GM19025 (cell line): ENCODE measurements around the gene LMX1A.

Source experiments
- ATAC-seq: cut with Tn5 transposase; IDR thresholded peaks from one replicate; pipeline ENCODE4 v1.9.1; 2021; ENCODE audit warnings: mild to moderate bottlenecking, low read depth, moderate library complexity; ENCODE audit not compliant: unreplicated experiment

LMX1A gene

DNA sequence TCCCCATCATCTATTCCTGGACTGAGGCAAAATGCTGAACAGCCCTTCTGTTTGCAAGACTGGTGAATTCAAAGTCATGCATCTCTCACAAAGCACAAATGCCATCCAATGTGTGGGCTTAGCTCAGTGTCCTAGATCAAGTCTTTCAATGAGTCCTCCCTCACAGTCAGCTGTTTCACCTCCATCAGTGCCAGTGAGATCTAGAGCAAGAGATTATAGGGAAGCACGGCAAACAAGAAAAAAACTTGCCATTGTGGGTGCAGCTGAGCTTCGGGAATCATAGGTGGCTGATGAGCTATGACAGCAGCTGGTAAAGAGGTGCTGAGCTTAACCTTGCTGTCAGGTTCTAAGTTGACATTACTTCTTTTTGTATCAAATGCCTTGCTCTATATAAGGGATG lies 130.2 kb downstream of the LMX1A start:
- ATAC-seq, result no peak

DNA sequence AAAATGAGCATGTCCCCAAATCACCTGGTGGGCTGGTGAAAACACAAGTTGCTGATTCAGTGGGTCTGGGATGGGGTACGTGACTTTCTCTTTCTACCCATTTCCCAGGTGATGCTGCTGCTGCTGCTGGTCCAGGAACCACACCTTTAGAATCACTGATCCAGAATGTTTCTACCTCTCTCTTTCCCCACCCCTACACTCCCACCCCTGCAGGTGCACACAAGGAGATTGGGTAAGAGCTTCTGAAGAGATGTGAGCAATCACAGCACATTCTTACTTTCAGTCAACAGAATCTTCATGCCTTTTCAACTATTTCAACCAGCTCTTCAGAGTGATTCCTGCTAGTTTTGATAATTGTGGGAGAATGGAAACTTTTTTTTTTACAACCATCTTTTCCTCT lies 130.9 kb downstream of the LMX1A start:
- ATAC-seq, result no peak

DNA sequence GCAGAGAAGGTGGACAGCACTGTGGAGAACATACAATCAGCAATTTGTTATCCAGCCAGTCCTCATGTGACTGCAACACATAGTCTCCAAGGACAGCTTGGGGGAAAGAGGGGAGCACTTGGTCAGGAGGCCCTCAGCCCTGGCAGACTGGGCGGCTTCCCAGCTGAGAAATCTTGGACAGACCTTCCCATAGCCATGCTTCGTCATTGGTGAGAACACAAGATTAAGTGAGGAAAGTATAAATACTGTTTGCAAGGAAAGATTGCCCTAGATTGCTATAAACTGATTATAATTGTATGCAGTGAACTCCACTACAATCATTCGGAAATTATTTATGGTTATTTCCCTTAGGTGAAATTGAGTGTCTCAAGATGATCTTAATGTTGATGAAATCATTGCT lies 131.5 kb downstream of the LMX1A start:
- ATAC-seq, result no peak

DNA sequence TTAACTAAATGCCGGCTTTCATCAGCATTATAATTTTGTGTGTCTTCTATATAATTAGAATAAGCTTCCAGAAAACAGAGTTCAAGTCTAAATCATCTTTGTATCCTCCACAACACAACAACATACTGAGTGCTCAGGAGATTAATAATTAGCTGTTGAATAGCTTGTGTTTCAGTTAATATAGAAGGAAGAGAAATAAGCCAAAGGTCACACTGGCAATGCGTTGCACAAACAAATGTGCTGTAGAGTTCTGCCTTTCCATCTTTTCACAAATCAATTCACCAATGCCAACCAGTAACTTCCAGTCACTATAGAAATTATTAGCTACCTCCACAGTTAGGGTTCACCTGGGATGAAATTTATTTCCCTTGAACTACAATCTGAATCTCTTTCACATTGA lies 132.0 kb downstream of the LMX1A start:
- no peak for ATAC-seq

DNA sequence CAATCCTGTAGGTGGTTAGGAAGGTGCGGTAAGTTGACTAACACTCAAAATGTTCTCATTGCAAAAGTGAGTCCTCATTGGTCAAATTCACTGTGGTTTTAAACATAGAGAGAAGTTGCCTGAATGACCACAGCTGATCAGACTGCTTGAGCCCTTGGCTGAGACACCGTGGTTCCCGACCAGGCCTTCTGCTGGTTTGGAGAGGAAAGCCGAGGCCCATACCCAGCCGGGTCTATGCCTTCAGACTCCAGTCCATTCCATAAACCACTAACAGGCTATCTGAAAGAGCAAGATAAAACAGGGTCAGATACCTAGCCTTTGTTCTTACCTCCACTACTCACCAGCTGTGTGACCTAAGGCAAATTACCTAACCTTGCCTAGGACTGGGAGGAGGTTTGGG lies 133.9 kb downstream of the LMX1A start:
- no peak for ATAC-seq

DNA sequence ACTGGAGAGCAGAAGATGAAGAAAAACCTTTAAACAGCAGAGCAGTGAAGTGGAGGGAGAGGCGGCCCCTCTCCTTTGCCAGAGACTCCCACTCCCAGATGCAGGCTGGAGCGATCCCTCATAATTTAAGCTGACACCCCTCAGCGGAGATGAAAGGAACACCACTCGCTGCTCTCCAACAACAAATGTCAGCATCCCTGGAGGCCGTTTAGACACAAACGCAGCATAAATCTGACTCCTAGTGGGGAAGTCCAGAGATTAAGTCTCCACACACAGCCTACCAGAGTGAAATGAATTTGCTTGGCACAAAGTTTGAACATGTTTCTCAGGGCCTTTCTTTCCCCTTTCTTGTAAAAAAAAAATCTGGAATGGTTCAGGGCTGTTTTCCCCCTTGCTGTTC lies 137.8 kb downstream of the LMX1A start:
- no peak for ATAC-seq

DNA sequence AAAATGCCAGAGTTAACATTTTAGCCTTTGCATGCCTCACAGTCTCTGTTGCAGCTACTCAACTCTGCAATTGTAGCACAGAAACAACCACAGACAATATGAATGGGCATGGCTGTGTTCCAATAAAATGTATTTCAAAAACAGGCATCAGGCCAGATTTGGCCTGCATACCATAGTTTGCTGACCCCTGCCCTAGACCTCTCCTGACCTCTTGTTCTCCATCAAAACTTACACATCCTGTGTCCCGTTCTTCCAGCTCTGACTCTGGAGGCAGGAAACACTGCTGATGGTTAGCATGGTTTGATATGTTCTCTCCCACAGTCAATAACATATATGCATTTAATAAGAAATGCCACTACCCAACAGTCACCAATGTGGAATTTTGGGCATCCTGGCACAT lies 138.6 kb downstream of the LMX1A start:
- no peak for ATAC-seq

DNA sequence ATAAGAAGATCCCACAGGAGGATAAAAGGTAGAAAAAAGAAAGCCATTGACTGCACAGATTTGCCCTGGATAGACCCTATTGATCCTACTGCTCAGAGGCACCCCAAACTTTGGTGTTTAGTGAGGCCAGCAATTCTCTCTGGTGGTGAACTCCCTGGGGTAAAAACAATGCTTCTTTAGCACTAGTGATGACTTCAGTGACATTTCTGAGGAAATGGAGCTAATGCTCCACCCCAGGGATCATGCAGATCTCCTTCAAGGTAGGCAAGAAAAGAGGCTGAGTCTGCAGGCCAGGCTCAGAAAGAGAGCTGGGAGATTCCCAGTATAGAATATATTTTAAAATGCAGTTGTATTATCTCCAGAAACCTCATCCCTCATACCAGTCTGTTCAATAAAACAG lies 140.3 kb downstream of the LMX1A start:
- no peak for ATAC-seq

DNA sequence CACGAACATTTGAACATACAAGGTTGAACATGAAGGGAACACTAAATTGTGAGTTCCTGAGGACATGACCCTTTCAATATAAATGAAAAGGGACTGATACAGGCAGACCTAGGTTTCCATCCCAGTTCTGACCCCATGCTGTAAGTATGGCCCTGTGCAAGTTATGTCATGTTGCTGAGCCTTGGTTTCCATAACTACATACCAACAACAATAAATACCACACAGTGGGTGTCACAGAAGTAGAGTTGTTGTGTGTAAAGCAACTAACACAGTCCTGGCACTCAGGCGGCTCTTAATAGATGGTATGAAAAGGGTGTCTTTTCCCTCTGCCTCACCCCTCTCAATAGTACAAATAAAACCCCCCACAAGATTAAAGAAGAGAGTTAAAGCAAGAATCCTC lies 140.8 kb downstream of the LMX1A start:
- no peak for ATAC-seq

DNA sequence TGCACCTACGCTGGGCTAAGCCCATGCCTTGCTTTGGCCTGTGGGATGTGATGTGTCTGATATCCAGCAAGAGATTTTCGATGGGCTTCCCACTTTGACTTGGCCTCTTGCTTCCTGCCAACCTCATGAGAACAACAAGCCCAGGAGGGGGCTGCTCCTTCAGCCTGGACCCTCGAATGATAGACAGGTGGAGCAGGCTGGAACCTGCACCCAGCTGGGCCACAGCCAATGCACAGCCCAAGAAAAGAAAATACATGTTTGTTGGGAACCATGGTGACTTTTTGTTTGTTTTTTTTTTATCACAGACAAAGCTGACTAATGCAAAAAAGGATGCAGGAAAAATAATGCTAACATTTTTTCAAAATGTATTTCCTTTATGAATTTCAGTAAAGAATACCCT lies 144.3 kb downstream of the LMX1A start:
- no peak for ATAC-seq

DNA sequence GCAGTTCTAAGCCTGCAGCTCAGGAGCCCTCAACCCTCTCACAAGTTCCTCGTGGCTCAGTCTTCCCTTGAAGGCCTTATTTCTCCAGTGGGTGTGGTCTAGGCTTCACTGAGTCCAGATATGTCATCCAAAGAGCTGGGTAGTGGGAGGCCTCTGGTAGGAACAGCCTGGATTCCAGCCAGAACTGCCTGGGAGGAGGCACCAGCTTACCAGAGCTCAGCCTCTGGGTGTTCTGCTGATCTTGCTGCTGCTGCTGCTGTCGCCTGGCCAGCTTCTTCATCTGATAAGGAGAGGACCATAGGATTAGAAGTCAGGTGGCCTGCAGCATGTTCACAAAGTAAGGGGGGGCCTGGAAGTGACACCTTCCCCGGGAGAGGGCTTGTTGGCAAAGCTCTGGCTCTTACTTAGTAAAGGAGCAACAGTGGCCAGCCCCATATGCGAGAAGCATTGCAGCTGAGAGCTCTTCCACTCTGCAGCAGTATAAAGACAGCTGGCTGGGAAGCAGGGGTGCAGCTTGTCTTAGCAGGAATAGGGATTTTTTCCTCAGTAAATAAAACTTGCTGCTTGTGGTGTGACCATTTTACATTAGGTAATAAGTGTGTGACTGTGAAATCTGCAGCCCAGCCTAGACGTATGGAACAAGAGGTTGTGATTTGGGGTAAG lies 148.5 kb downstream of the LMX1A start:
- ATAC-seq, result no peak

DNA sequence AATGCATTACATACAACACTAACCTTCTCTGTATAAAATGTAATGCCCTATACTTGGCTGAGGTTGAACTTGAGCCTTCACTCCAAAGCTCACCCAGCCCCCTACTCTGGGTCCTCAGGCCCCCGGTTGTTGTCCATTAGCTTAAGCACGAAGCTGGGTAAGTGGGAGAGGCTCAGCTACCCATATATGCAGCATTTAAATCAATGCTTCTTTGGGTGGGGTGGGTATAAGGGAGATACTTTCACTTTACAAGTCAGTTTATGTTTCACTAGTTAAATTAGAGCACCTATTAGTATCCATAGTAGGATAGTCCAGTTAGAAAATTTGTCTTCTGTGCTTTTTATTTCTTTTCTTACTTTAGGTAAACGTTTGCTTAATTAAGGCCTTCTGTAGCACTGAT lies 151.4 kb downstream of the LMX1A start:
- ATAC-seq, result no peak

DNA sequence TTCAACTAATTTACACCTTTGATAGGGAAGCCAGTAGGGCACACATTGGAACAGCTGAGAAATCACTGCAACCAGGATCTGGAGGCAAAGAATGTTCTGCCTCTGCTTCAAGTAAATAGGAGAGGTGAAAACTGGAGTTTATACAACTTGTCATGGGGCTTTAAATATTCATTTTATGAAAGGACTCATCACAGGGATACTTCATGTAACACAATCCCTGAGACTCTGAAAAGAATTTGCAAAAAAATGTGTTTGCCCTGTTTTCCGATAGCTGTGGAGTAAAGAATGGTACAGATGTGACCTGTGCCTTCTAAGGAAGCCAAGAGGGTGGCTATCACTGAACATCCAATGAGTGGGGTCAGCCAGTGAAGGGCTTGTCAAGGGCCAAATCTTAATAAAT lies 152.0 kb downstream of the LMX1A start:
- no peak for ATAC-seq

DNA sequence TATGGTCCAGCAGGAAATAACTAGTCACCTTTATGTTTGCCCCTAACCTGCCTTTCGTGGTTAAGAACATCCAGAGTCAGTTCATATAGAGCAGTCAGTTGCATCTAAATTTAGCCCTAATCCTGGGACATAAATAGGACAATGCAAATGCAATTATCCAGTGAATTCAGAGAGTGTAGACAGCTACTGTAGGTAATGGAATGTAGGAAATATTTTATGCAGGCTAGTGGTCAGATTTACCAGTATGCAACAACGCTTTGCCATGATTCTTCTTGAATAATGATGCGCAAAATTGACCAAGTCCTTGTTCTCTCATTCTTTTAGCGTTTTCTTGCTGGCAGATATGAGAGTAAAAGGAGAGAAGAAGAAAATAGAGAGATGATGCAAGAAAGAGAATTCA lies 165.4 kb downstream of the LMX1A start:
- no peak for ATAC-seq

DNA sequence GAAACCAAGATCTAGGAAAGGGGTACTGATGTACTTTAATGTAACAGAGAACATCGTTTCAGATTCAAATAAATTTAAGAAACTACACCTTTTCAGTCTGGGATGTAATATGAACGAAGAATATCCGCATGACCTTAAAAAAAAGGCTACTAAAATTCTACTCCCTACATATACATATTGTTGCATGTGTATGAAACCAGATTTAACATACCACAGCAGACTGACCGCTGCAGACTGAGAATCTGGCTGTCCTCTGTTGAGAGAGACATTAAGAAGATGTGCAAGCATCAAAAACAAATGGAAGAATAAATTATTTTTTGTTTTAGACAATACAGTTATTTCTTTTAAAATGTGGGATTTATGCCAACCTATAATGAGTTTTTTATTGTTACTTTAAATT lies 166.6 kb downstream of the LMX1A start:
- ATAC-seq, result no peak

DNA sequence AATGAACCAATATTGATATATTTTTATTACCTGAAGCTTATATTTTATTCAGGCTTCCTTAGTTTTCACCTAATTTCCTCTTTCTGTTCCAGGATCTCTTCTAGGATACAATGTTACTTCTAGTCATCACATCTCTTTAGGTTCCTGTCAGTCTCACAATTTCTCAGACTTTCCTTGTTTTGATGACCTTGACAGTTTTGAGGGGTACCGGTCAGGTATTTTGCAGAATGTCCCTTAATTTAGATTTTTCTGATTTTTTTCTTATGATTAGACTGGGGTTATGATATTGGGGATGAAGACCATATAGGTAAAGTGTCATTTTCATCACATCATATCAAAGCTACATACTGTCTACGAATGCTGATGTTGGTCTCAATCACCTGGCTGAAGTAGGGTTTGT lies 167.5 kb downstream of the LMX1A start:
- no peak for ATAC-seq

DNA sequence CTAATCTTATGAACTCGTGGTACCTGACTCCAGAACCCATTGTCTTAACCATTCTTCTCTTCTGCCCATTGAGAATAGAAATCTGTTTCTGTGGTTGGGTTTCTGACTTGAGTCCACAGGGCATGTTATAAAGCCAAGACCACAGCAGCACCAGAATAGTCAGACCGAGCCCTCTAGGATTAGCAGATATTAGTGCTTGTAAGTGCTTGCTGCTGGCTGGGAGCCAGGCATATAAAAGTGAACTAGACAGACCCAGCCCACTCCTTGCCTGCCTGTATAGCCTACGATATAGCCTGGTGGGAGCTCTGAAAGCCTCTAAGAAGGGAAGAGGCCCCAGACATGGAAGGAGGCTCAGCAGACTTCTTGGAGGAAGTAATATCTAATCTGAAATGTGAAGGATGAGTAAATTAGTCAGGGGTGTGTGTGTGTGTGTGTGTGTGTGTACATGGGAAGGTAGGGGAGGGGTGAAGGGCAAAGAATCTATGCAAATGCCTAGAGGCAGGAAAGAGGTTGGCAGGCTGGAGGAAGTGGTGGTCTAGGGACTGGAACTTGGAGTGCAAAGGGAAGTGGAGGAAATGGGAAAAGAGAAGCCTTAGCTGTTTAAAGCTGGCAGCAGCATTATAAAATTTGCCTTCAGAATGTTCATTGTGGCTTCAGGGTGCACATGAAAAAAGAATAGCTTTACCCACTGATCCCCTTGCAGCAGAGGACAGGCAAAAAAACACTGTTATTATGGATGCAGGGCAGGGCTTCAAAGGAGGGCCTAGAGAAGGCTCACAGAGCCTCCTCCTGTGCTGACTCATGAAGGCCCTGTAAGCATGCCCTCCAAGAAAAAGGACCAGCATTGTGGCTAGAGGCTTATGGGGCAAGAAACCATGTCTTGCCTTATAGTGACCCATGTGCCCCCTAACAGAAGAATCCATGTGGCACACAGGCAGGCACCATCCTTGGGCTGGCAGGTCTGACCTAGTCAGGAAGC lies 169.2 kb downstream of the LMX1A start:
- no peak for ATAC-seq

DNA sequence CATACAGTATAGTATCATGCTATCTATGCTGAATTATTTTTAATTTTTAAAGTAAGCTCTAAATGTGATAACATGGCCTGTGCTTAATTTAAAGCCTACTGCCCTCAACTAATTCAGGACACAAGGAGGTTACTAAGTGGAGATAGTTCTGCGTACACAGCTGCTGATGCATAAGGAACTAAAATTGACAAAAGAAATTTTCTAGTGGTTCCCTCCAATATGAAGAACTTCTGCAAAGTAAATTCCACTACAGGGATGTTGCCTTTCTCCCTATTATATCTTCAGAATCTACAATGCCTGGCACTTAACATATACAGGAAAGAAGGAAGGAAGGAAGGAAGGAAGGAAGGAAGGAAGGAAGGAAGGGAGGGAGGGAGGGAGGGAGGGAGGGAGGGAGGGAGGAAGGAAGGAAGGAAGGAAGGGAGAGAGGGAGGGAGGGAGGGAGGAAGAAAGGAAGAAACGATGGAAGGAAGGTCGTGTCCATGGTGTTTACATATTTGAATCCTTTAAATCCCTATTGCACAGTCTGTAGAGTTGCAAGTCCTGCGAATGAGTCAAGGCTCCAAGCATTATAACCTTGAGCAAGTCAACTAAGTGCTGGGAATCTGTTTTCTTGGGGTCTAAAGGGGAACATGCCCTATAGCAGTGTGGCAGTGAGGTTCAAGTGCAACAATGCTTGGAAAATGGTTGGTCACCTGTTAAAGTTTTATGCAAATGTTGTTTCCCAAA lies 171.2 kb downstream of the LMX1A start:
- no peak for ATAC-seq

DNA sequence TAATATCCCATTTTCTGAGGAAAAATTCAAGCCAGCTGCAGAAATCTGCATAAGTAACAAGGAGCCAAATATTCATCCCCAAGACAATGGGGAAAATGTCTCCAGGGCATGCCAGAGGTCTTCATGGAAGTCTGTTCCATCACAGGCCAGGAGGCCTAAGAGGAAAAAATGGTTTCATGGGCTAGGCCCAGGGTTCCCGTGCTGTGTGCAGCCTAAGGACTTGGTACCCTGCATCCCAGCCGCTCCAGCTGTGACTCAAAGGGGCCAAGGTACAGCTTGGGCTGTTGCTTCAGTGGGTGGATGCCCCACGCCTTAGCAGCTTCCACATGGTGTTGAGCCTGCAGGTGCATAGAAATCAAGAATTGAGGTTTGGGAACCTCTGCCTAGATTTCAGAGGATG lies 173.5 kb downstream of the LMX1A start:
- no peak for ATAC-seq

DNA sequence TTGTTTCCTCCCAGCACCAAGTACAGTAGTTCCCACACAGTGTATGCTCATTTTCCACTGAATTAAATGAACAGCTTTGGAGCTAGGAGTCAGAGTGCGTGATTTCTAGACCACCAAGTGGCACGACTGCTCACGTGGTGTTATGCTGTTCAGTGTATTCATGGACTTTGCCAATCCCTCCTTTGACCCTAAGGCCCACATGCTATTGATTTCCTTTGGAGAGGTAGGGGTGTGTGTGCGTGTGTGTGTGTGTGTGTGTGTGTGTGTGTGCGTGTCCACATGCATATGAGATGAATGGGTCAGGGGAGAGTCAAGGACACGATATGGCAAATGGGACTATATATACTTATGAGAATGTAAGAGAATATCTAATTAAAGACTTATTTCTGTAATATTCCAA lies 177.2 kb downstream of the LMX1A start:
- no peak for ATAC-seq

DNA sequence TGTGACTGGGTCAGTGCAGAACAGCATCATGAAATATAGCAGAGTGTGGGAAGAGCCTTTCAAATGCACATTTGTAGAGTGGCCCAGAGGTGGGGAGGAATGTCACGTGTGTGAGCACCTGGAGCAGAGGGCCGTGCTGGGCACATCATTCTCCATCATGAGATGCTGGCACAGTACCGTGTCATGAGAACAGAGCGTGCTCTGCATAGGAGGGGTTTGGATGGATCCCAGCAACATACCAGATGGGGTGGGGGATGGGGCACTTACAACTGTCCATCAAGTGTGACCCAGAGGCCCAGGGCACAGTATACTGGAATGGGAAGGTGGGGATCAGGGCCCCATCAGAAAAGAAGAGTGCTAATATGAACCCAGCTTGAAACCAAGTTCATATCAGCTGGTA lies 182.0 kb downstream of the LMX1A start:
- no peak for ATAC-seq
